K562 (cell line): Measurements from ENCODE around the gene PEX5L. TPM values are rescaled to one million over a fixed set of nuclear protein-coding genes. Genes with fewer than 3 reads are reported as not detected.

Experiments
- ATAC-seq: fragments of 200-7000 bp; cut with Tn5 transposase; 3 replicates; pipeline ENCODE4 v1.9.1; 2020; ENCODE audit warnings: moderate library complexity
- BruUV-seq: library from RNA; stranded (reverse); fragments of 400-500 nt; replicated peaks from 2 replicates; lab custom pipeline; 2021; lab: Mats Ljungman, UMichigan
- CTCF ChIA-PET: fragments of 300-600 bp; formaldehyde crosslinking; extraction: SDS; loops from one replicate; lab custom pipeline; 2021; ENCODE audit warnings: low intra/inter-chr PET ratio; lab: Yijun Ruan, JAX
- POLR2A ChIA-PET: fragments of 300-600, 350-650 bp; sonication (Branson Sonifier 250); formaldehyde crosslinking; extraction: SDS; loops from one replicate; lab custom pipeline; 2021; ENCODE audit warnings: antibody characterized with exemption, inconsistent platforms; lab: Yijun Ruan, JAX
- DNase-seq, 4 experiments: peaks; one replicate each; pipeline versions ENCODE4 v3.0.0 to v3.0.0-alpha.2; 2011 to 2018; ENCODE audit warnings: low spot score in 3 of 4, mixed read lengths in 3 of 4; ENCODE audit errors: extremely low read depth in 1 of 4
- FAIRE-seq: peaks from 2 replicates; lab custom pipeline; 2011; peaks lifted over from hg19 to GRCh38; lab: Jason Lieb, UNC
- H2AFZ ChIP-seq: 2 replicates; pipeline ENCODE4 v1.6.0; 2011; ENCODE audit warnings: low read depth, low read length, control low read depth, inconsistent platforms
- H3K27ac ChIP-seq: fragments of 200-600 bp; 3 replicates; pipeline ENCODE4 v1.8.0; 2011; ENCODE audit warnings: low read depth, mild to moderate bottlenecking, control low read depth, inconsistent platforms, low read length, moderate library complexity, mixed read lengths; ENCODE audit errors: extremely low read depth
- H3K27me3 ChIP-seq, 2 experiments: fragments of 300-600 bp in 1 of 2; 2 replicates in 1 of 2; 3 replicates in 1 of 2; pipeline versions ENCODE4 v1.6.0 to v1.8.0; 2011; ENCODE audit warnings: inconsistent platforms in 2 of 2, low read length in 2 of 2, mild to moderate bottlenecking in 1 of 2, mixed read lengths in 1 of 2, moderate library complexity in 1 of 2; ENCODE audit not compliant: control insufficient read depth in 2 of 2, insufficient read depth in 2 of 2
- H3K36me3 ChIP-seq: fragments of 300-600 bp; 3 replicates; pipeline ENCODE4 v1.8.0; 2011; ENCODE audit warnings: mild to moderate bottlenecking, low read length, inconsistent platforms; ENCODE audit not compliant: control insufficient read depth, insufficient read depth
- H3K4me1 ChIP-seq, 2 experiments: fragments of 200-600 bp in 1 of 2; replicated peaks in 1 of 2; 2 replicates in 1 of 2; 3 replicates in 1 of 2; pipeline versions ENCODE4 v1.5.1 to v1.8.0; 2011; ENCODE audit warnings: inconsistent platforms in 2 of 2, low read length in 2 of 2, mild to moderate bottlenecking in 1 of 2, mixed read lengths in 1 of 2, moderate library complexity in 1 of 2; ENCODE audit not compliant: control insufficient read depth in 2 of 2, insufficient read depth in 2 of 2
- H3K4me2 ChIP-seq: 2 replicates; pipeline ENCODE4 v1.6.1; 2011; ENCODE audit warnings: low read length, control low read depth, inconsistent platforms, mixed read lengths; ENCODE audit not compliant: insufficient read depth
- H3K4me3 ChIP-seq: fragments of 200-600 bp; sonication (generic), shearing (Covaris generic); 2 replicates; pipeline ENCODE4 v1.5.1; 2016; ENCODE audit warnings: control low read depth, inconsistent platforms
- H3K79me2 ChIP-seq: fragments of 200-600 bp; 3 replicates; pipeline ENCODE4 v1.8.0; 2011; ENCODE audit warnings: low read length, inconsistent platforms; ENCODE audit not compliant: control insufficient read depth, insufficient read depth
- H3K9ac ChIP-seq, 2 experiments: 2 replicates each; pipeline versions ENCODE4 v1.6.0 to v1.6.1; 2011; ENCODE audit warnings: low read depth in 2 of 2, low read length in 2 of 2, control low read depth in 1 of 2, inconsistent platforms in 1 of 2, mild to moderate bottlenecking in 1 of 2, mixed read lengths in 1 of 2; ENCODE audit not compliant: insufficient read depth in 1 of 2
- H3K9me1 ChIP-seq: one replicate; pipeline ENCODE4 v1.6.0; 2011; ENCODE audit warnings: inconsistent platforms, mild to moderate bottlenecking, low read length, moderate library complexity; ENCODE audit not compliant: control insufficient read depth, insufficient read depth
- H3K9me3 ChIP-seq: replicated peaks from 2 replicates; pipeline ENCODE4 v1.5.1; 2011; ENCODE audit warnings: low read depth, low read length, inconsistent platforms; ENCODE audit not compliant: control insufficient read depth, insufficient read depth
- H4K20me1 ChIP-seq: replicated peaks from 2 replicates; pipeline ENCODE4 v1.6.1; 2011; ENCODE audit warnings: low read length, inconsistent platforms, mixed read lengths; ENCODE audit not compliant: control insufficient read depth, insufficient read depth
- ARNT ChIP-seq, 2 experiments: fragments of 450-650 bp; IDR thresholded peaks; 2 replicates each; pipeline ENCODE4 v1.6.1; 2016; ENCODE audit warnings: mild to moderate bottlenecking in 1 of 2
- CEBPG ChIP-seq, 3 experiments: fragments of 200-800 bp in 1 of 3; sonication (Bioruptor generic) in 1 of 3; sonication (generic) in 1 of 3; formaldehyde crosslinking in 1 of 3; IDR thresholded peaks in 2 of 3; conservative IDR thresholded peaks in 1 of 3; 2 replicates each; pipeline versions ENCODE4 v1.6.1 to v1.8.0; 2016 to 2022; ENCODE audit warnings: missing compliant biosample characterization in 2 of 3, missing genetic modification characterization in 2 of 3, mild to moderate bottlenecking in 1 of 3, missing genetic modification reagents in 1 of 3
- DMBX1 ChIP-seq: fragments of 250-450 bp; sonication (Bioruptor Pico); IDR thresholded peaks from 2 replicates; pipeline ENCODE4 v1.8.0; 2022; ENCODE audit warnings: inconsistent platforms, mild to moderate bottlenecking, moderate library complexity, borderline replicate concordance
- FIP1L1 ChIP-seq: fragments of 200-400 bp; formaldehyde crosslinking; IDR thresholded peaks from 2 replicates; pipeline ENCODE4 v1.6.1; 2018; ENCODE audit warnings: mild to moderate bottlenecking, low read depth, low read length; ENCODE audit not compliant: poor library complexity, severe bottlenecking
- HCFC1 ChIP-seq: IDR thresholded peaks from 2 replicates; pipeline ENCODE4 v1.6.1; 2012; ENCODE audit warnings: low read depth, low read length, improper control_type of control experiment
- KDM1A ChIP-seq, 2 experiments: fragments of 450-650 bp; IDR thresholded peaks; 2 replicates each; pipeline ENCODE4 v1.6.1; 2016; ENCODE audit warnings: mild to moderate bottlenecking in 2 of 2
- MCM2 ChIP-seq: fragments of 450-650 bp; IDR thresholded peaks from 2 replicates; pipeline ENCODE4 v1.6.1; 2017; ENCODE audit warnings: low read depth, mild to moderate bottlenecking
- NFE2L1 ChIP-seq: fragments of 450-650 bp; IDR thresholded peaks from 2 replicates; pipeline ENCODE4 v1.6.1; 2016; ENCODE audit warnings: missing genetic modification characterization, low read depth, mild to moderate bottlenecking, missing compliant biosample characterization, moderate library complexity, borderline replicate concordance
- RAD51 ChIP-seq: fragments of 450-650 bp; IDR thresholded peaks from 2 replicates; pipeline ENCODE4 v1.7.1; 2016; ENCODE audit warnings: low read depth, mild to moderate bottlenecking, borderline replicate concordance
- SMARCB1 ChIP-seq: IDR thresholded peaks from 2 replicates; pipeline ENCODE4 v1.6.1; 2011; ENCODE audit warnings: improper control_type of control experiment, low read depth; ENCODE audit not compliant: insufficient read length
- STAT5B ChIP-seq: fragments of 250-450 bp; sonication (Bioruptor Pico); IDR thresholded peaks from 2 replicates; pipeline ENCODE4 v1.8.0; 2021; ENCODE audit warnings: mild to moderate bottlenecking, inconsistent platforms
- TCF3 ChIP-seq: sonication (generic); formaldehyde crosslinking; IDR thresholded peaks from 2 replicates; pipeline ENCODE4 v1.4.0; 2020; ENCODE audit warnings: mild to moderate bottlenecking, missing genetic modification reagents
- XRCC3 ChIP-seq: fragments of 450-650 bp; IDR thresholded peaks from 2 replicates; pipeline ENCODE4 v1.6.1; 2017; ENCODE audit warnings: mild to moderate bottlenecking, moderate library complexity
- ZNF232 ChIP-seq: sonication (generic); formaldehyde crosslinking; IDR thresholded peaks from 2 replicates; pipeline ENCODE4 v1.8.0; 2022; ENCODE audit warnings: mild to moderate bottlenecking, missing genetic modification reagents
- ZNF384 ChIP-seq: IDR thresholded peaks from 2 replicates; pipeline ENCODE4 v1.6.1; 2012; ENCODE audit warnings: low read depth, low read length, improper control_type of control experiment
- ZNF589 ChIP-seq: fragments of 200-800 bp; sonication (Bioruptor generic); IDR thresholded peaks from 2 replicates; pipeline ENCODE4 v1.6.1; 2016; ENCODE audit warnings: low read depth, missing genetic modification characterization, missing compliant biosample characterization
- WGBS: fragments of 100-300 bp; shearing (Covaris generic); methylation state at CpG from one replicate; pipeline ENCODE4 v1.1.6; 2016; ENCODE audit warnings: low coverage, mixed read lengths; ENCODE audit not compliant: insufficient coverage; ENCODE audit errors: missing lambda C conversion rate; 5-methylcytosine and 5-hydroxymethylcytosine counted together
- in situ Hi-C: fragments of 300-500 bp; cut with MboI; formaldehyde crosslinking; loops from 4 replicates; pipeline ENCODE4 v1.15.0; 2018; ENCODE audit warnings: inconsistent platforms, mixed read lengths
- intact Hi-C: fragments of 100-400 bp; cut with micrococcal nuclease; formaldehyde crosslinking; loops from 2 replicates; pipeline ENCODE4 v1.14.2; 2022
- polyA plus RNA-seq, 8 experiments: library from polyadenylated mRNA; depleted of rRNA in 4 of 8; stranded (reverse) in 5 of 8; unstranded in 3 of 8; fragments of >200 nt; fragmentation: Nextera tagmentation in 2 of 8; fragmentation: Illumina TruSeq in 1 of 8; extraction: Ambion mirVana in 2 of 8; extraction: Trizol in 1 of 8; gene quantifications; 2 replicates each; pipeline versions ENCODE4 v1.2.1 to v1.2.3, GENCODE V29; 2011 to 2014; ENCODE audit warnings: inconsistent platforms in 1 of 8, missing spikeins in 1 of 8
- total RNA-seq, 7 experiments: library from RNA; depleted of rRNA in 6 of 7; stranded (reverse); fragments of >200 nt in 6 of 7; fragmentation: Illumina TruSeq in 2 of 7; extraction: Trizol in 2 of 7; gene quantifications; 2 replicates each; pipeline versions ENCODE4 v1.2.1 to v1.2.3, GENCODE V29; 2011 to 2021; ENCODE audit warnings: low replicate concordance in 1 of 7
- TF ChIP-seq, protein P1 (sequence below): sonication (generic); formaldehyde crosslinking; IDR thresholded peaks from 2 replicates; pipeline ENCODE4 v1.8.1; 2022; ENCODE audit warnings: missing genetic modification reagents
- TF ChIP-seq, protein P2 (sequence below), 2 experiments: IDR thresholded peaks; 2 replicates each; pipeline ENCODE4 v1.6.1; 2012; ENCODE audit warnings: improper control_type of control experiment in 2 of 2, low read depth in 2 of 2, low read length in 2 of 2, borderline replicate concordance in 1 of 2
- TF ChIP-seq, protein P3 (sequence below): fragments of 450-650 bp; formaldehyde crosslinking; IDR thresholded peaks from 2 replicates; pipeline ENCODE4 v1.4.0; 2022; ENCODE audit warnings: missing genetic modification characterization

PEX5L gene
- total and polyA plus RNA-seq, 9 of the 15 experiments (the other 6 are each of a cell fraction or from before 2014, with no cell fraction given) = not detected

DNA sequence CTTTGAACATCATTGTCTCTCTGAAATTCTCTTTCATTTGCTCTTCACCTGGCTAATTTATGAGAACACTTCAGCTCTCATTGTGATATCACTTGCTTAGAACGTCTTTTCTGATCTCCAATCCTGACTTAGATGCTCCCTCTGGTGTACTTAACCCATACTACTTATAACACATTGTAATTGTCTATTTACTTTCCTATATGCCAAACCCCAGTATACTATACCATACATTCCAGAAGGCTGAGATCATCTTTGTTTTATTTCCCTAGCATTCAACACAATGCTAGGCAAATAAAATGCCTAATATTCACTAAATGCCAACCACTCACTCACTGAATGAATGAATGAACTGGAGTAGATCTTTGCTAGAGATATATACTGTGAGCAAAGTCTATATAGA, 27.0 kb upstream of the PEX5L start (continued):
- TF ChIP-seq CEBPG (CRISPR knock-in tag; IDR thresholded peaks at IDR 0.05) (no peak), CEBPG (tag; conservative IDR thresholded peaks at IDR 0.05 in 1 of 2, IDR thresholded peaks at IDR 0.05 in 1 of 2) (no peak), KDM1A (IDR thresholded peaks at IDR 0.05) (no peak), NFE2L1 (no peak)
- TF ChIP-seq, protein P1, sequence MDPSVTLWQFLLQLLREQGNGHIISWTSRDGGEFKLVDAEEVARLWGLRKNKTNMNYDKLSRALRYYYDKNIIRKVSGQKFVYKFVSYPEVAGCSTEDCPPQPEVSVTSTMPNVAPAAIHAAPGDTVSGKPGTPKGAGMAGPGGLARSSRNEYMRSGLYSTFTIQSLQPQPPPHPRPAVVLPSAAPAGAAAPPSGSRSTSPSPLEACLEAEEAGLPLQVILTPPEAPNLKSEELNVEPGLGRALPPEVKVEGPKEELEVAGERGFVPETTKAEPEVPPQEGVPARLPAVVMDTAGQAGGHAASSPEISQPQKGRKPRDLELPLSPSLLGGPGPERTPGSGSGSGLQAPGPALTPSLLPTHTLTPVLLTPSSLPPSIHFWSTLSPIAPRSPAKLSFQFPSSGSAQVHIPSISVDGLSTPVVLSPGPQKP (CRISPR knock-in tag) = no peak

DNA sequence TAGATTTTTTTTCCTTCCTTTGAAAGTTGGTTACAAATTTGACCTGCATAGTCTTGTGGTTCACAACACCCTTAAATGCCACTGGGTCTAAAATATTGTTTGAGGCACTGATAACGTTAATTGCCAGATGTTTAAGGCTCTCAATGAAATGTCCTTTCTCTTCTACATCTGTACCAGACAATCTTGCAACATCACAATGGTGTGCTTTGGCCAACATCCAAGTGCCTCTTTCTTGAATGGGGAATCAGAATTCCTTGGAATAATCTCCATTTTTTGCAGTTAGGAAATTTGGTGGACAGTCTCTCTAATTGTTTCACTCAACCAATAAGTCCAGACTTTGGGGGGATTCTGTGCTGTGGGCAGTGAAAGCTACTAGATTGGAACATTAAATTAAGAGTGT, 26.0 kb upstream of the PEX5L start:
- Histone ChIP-seq H2AFZ (no peak overlapping the region), H3K4me1 (no peaks in the 10 kb centered on the region), H3K9ac (no peak overlapping the region), H3K79me2 (no peaks in the 10 kb centered on the region), H3K9me1 (no peaks in the 10 kb centered on the region), H3K9me3 (no peaks in the 10 kb centered on the region; the same call in 1 of the 2 replicates), H3K36me3 (no peaks in the 10 kb centered on the region), H3K27ac (no peak overlapping the region), H4K20me1 (no peaks in the 10 kb centered on the region), H3K4me3 (no peak overlapping the region), H3K4me2 (no peak overlapping the region), H3K27me3 (no peaks in the 10 kb centered on the region)
- no peak for ATAC-seq
- in situ Hi-C loops (no loop called here), intact Hi-C loops (no loop called here)
- ChIA-PET CTCF (no interaction called here), POLR2A (no interaction called here)
- 0% methylated on average over 1 of the region's 1 CpG for WGBS
- no peak for DNase-seq
- no peak for FAIRE-seq
- no TSS peak for BruUV-seq
- TF ChIP-seq ZNF589 (CRISPR knock-in tag) = no peak
- TF ChIP-seq TCF3 = no peak
- TF ChIP-seq ZNF232 = no peak
- no peak for TF ChIP-seq DMBX1 (CRISPR knock-in tag)
- TF ChIP-seq ARNT (IDR thresholded peaks at IDR 0.05) = no peak
- TF ChIP-seq, protein P2, sequence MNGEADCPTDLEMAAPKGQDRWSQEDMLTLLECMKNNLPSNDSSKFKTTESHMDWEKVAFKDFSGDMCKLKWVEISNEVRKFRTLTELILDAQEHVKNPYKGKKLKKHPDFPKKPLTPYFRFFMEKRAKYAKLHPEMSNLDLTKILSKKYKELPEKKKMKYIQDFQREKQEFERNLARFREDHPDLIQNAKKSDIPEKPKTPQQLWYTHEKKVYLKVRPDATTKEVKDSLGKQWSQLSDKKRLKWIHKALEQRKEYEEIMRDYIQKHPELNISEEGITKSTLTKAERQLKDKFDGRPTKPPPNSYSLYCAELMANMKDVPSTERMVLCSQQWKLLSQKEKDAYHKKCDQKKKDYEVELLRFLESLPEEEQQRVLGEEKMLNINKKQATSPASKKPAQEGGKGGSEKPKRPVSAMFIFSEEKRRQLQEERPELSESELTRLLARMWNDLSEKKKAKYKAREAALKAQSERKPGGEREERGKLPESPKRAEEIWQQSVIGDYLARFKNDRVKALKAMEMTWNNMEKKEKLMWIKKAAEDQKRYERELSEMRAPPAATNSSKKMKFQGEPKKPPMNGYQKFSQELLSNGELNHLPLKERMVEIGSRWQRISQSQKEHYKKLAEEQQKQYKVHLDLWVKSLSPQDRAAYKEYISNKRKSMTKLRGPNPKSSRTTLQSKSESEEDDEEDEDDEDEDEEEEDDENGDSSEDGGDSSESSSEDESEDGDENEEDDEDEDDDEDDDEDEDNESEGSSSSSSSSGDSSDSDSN (IDR thresholded peaks at IDR 0.05; ENCODE audit: borderline replicate concordance in 1 of 2, low read depth in 2 of 2, low read length in 2 of 2) = no peak
- TF ChIP-seq RAD51 = no peak
- TF ChIP-seq XRCC3 = no peak
- TF ChIP-seq, protein P3, sequence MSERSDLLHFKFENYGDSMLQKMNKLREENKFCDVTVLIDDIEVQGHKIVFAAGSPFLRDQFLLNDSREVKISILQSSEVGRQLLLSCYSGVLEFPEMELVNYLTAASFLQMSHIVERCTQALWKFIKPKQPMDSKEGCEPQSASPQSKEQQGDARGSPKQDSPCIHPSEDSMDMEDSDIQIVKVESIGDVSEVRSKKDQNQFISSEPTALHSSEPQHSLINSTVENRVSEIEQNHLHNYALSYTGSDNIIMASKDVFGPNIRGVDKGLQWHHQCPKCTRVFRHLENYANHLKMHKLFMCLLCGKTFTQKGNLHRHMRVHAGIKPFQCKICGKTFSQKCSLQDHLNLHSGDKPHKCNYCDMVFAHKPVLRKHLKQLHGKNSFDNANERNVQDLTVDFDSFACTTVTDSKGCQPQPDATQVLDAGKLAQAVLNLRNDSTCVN (CRISPR knock-in tag) = no peak
- TF ChIP-seq HCFC1 = no peak
- TF ChIP-seq STAT5B (CRISPR knock-in tag) = no peak
- no peak for TF ChIP-seq FIP1L1
- no peak for TF ChIP-seq SMARCB1
- no peak for TF ChIP-seq ZNF384
- TF ChIP-seq MCM2 = no peak
